HG03159 (cell line): ENCODE data around the gene SPACA4.
"Not testable (repeated sequence)": the region's sequence is repeated elsewhere in the genome, so short reads cannot be mapped to it uniquely, and the experiment has no call there.

Experiments
- ATAC-seq: cut with Tn5 transposase; IDR thresholded peaks from one replicate; pipeline ENCODE4 v1.9.1; 2021; ENCODE audit warnings: mild to moderate bottlenecking, moderate library complexity; ENCODE audit not compliant: unreplicated experiment

Gene SPACA4

GRCh38 chr19:48606463-48607358, at the start of gene SPACA4:
TSS of gene SPACA4 (plus strand) at chr19:48606742. CDS start at chr19:48606979, 237 bp downstream.
- ATAC-seq = no peak

DNA sequence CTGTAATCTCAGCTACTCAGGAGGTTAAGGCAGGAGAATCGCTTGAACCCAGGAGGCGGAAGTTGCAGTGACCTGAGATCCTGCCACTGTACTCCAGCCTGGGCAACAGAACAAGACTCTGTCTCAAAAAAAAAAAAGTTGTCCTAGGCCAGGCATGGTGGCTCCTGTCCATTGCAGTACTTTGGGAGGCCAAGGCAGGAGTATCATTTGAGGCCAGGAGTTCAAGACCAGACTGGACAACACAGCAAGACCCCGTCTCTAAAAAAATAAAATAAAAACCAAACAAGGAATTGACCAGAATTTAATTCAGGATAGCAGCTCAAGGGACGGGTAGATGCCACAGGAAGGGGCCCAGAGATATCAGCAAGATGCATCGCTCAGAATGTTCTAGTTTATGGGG, 49.7 kb upstream of the SPACA4 start:
- no peak for ATAC-seq

- no peak for ATAC-seq
Observed at GRCh38 chr19:48558018-48558684, 48.4 kb upstream of the SPACA4 start.

- ATAC-seq = no peak
Observed at GRCh38 chr19:48560095-48560530, 46.4 kb upstream of the SPACA4 start.

GRCh38 chr19:48561412-48561811, 45.1 kb upstream of the SPACA4 start:
- ATAC-seq = no peak

- no peak for ATAC-seq
Observed at GRCh38 chr19:48565090-48565489, 41.5 kb upstream of the SPACA4 start.

GRCh38 chr19:48568345-48568886, 38.1 kb upstream of the SPACA4 start:
- ATAC-seq = no peak

DNA sequence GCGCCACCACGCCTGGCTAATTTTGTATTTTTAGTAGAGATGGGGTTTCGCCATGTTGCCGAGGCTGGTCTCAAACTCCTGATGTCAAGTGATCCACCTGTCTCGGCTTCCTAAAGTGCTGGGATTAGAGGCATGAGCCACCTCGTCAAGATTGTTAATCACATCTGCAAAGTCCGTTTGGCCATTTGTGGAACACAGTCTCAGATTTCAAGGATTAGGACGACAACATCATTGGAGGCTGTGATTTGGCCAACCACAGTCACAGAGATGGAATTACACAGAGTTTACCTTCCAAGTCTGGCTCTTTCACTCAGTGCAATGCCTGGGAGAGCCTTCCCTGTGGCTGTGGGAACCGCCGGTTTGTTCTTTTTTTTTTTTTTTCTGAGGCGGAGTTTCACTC, 36.7 kb upstream of the SPACA4 start:
- ATAC-seq = no peak

- ATAC-seq = no peak
Observed at GRCh38 chr19:48571378-48572162, 35.0 kb upstream of the SPACA4 start.

GRCh38 chr19:48573163-48573505, 33.4 kb upstream of the SPACA4 start:
- ATAC-seq = no peak

DNA sequence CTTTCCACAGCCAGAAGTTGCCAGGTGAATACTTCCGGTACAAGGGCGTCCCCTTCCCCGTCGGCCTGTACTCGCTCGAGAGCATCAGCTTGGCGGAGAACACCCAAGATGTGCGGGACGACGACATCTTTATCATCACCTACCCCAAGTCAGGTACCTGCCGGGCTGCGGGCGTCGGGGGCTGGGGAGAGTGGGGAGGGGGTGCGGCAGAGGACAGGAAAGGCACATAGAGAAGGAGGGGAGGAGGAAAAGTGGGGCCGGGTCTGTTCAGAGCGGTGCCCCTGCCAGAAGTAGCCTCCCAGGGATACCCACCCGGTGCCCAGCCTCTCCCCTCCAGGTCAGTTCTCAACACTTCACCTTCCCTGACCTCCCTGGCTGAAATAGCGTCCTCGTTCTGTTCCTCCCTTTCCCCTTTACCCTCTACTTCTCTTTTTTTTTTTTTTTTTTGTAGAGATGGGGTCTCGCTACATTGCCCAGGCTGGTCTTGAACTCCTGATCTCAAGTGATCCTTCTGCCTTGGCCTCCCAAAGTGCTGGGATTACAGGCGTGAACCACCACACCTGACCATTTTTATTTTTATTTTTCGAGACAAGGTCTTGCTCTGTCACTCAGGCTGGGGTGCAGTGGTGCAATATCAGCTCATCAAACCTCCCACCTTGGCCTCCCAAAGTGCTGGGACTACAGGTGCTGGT, 30.5 kb upstream of the SPACA4 start:
- ATAC-seq = no peak

DNA sequence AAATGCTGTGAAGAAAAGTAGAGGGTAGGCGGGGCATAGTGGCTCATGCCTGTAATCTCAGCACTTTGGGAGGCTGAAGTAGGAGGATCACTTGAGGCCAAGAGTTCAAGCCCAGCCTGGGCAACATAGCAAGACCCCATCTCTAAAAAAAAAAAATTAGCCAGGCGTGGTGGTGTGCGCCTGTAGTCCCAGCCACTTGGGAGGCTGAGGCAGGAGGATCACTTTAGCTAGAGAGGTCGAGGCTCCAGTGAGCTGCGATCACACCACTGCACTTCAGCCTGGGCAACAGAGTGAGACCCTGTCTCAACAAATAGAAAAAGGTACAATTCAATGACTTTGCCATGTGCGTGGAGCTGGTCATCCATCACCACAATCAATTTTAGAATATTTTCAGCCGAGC, 28.6 kb upstream of the SPACA4 start:
- not testable (repeated sequence) for ATAC-seq

GRCh38 chr19:48578891-48579290, 27.7 kb upstream of the SPACA4 start:
- no peak for ATAC-seq

DNA sequence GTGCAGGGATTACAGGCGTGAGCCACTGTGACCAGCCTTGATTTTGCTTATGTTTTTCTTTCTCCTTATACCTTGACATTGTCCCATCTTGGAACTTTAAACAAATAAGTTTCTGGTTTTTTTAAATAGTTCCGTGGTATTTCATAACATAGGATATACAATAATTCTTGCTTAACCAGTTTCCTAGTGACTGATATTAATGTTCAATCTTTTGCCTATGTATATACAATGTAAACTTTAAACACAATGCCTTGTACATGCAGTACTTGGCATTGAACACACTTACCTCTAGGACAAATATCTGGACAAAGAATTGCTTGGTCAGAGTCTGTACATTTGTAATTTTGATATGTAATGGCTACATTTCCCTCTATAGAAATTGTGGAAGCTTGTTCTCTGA, 24.4 kb upstream of the SPACA4 start:
- no peak for ATAC-seq

DNA sequence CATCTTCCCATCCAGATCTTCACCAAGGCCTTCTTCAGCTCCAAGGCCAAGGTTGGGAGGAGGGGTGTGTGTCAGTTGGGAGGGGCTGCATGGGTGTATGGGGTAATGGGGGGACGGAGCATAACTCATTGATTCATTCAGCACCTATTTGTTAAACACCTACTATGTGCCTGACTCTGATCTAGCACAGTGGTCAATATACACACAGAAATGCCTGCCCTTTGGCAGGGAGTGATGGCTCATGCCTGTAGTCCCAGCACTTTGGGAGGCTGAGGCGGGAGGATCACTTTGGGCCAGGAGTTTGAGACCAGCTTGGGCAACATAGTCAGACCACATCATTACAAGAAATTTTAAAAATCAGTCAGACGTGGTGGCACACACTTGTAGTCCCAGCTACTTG, 19.2 kb upstream of the SPACA4 start:
- no peak for ATAC-seq

DNA sequence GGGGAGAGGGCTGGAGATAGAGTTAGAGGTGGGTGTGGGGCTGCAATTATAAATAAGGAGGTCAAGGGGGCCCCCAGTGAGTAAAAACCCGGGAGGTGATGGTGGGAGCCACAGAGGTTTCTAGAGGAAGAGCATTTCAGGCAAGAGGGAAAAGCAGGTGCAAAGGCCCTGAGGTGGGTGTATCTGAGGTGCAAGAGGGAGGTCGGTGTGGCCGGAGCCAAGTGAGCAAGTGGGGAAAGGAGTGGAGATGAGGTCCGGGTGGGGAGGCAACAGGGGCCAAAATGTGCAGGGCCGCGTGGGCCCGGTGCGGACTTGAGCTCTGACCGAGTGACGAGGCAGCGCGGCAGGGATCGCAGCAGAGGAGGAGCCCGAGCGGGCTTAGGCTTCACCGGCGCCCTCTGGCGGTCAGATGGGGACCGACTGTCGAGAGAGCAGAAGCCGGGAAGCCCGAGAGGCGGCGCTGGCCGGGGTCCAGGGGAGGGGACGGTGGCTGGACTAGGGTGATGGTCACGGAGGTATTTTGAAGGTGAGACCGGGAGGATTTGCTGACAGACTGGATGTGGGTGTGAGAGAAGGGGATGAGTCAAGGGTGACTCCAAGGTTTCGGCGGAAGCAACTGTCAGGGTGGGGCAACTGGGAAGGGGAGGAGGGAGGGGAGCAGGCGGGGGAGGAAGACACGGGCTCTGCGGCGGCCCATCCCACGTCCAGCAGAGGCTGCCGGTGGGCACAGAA, 17.7 kb upstream of the SPACA4 start:
- no peak for ATAC-seq

- ATAC-seq = no peak
Observed at GRCh38 chr19:48591021-48591420, 15.5 kb upstream of the SPACA4 start.

- no peak for ATAC-seq
Observed at GRCh38 chr19:48595171-48595570, 11.4 kb upstream of the SPACA4 start.

- no peak for ATAC-seq
Observed at GRCh38 chr19:48595833-48596232, 10.7 kb upstream of the SPACA4 start.

- no peak for ATAC-seq
Observed at GRCh38 chr19:48596237-48596636, 10.3 kb upstream of the SPACA4 start.
